Astrocyte of the cerebellum (primary cell): ENCODE results near the gene GGCX.

Source experiments
- DNase-seq: peaks from one replicate; pipeline ENCODE4 v3.0.0-alpha.2; 2011; ENCODE audit warnings: low read depth
- H3K4me3 ChIP-seq: 2 replicates; pipeline ENCODE4 v1.5.1; 2011; ENCODE audit warnings: mild to moderate bottlenecking, low read depth, low read length, moderate library complexity
- CTCF ChIP-seq: IDR thresholded peaks from 2 replicates; pipeline ENCODE4 v1.5.1; 2012; ENCODE audit warnings: low read length, low read depth, moderate library complexity, mild to moderate bottlenecking; ENCODE audit errors: missing control alignments
- in situ Hi-C: cut with HindIII; loops from 2 replicates; pipeline ENCODE4 v1.10.0; 2017; ENCODE audit warnings: low sequenced_read_pairs

Gene GGCX

DNA sequence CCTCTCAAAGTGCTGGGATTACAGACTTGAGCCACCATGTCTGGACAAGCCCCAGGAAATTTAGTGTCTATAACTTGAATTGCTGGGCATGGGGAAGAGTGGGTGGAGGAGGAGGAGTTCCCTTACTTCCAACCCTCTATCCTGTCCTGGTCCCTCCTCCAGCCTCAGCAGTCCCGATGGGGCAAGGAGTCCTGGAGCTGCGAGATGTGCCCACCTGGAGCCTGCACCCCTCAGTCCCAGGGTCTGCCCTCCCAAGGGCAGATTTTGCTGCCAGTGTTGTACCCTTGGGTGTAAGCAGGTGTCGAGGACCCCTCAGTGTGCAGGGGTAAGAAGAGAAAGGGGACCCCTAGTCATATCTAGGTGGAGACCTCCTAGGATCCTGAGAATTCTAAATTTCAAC lies 18.9 kb upstream of the GGCX start:
- no peak for TF ChIP-seq CTCF
- DNase-seq, result no peak
- H3K4me3 ChIP-seq, result no peak overlapping the region
- in situ Hi-C loops, result no loop called here

DNA sequence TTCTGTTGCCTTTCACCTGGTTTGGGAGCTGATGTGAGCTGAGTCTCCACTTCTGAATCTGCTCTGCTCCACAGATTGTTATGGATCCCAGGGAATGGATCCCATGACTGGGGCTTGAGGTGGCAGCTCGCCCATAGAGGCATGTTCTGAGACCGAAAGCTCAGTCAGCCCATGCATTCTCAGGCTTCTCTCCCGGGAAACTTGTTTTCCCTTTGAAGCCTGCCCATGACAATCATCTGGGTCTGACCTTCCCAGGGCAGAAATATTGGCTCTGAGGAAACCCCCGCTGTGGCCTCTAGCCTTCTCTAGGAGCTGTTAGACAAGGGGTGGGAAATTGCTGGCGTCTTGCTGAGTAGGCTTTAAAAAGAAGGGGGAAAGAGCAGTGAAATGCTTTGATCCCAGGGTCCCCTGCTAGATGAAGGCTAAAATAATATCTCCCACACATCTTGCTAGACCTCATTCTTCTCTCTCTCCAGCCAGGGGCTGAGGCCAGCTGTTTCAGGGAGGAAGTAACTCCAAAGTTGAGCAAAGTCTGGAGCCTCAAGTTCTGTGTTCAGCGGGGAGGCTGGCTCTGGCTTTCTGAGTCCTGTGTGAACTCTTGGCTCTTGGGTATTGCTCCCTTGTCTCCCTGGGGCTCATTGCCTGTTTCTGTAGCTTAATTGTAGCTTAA lies 18.1 kb upstream of the GGCX start:
- DNase-seq, result no peak
- H3K4me3 ChIP-seq, result no peak overlapping the region
- TF ChIP-seq CTCF, result no peak

GRCh38 chr2:85578243-85579180 lies 17.2 kb upstream of the GGCX start:
- no peak for TF ChIP-seq CTCF
- H3K4me3 ChIP-seq, result no peak overlapping the region
- DNase-seq, result no peak
- in situ Hi-C loops, result no loop called here

More for the DNA sequence above, 18.1 kb upstream of the GGCX start:
- in situ Hi-C loops, result no loop called here

- no peak for DNase-seq
- in situ Hi-C loops, result no loop called here
- no peak within 1 kb of the TSS for H3K4me3 ChIP-seq
- TF ChIP-seq CTCF, result no peak
These were observed 16.3 kb upstream of the GGCX start, which contains the start of gene VAMP8 for GRCh38 chr2:85577386-85578242. Gene VAMP8 (plus strand): TSS chr2:85577586. CDS start chr2:85577647, 61 bp downstream.

GRCh38 chr2:85577063-85577385 lies 15.7 kb upstream of the GGCX start:
- H3K4me3 ChIP-seq, result no peak overlapping the region
- no peak for DNase-seq
- in situ Hi-C loops, result no loop called here
- no peak for TF ChIP-seq CTCF

DNA sequence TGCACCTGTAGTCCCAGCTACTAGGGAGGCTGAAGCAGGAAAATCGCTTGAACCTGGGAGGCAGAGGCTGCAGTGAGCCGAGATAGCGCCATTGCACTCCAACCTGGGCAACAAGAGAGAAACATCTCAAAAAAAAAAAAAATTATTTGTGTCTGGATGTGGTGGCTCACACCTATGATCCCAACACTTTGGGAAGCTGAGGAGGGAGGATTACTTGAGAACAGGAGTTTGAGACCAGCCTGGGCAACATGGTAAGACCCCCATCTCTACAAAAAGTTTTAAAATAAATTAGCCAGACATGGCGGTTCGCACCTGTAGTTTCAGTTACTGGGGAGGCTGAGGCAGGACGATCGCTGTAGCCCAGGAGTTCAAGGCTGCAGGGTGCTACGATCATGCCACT lies 14.4 kb upstream of the GGCX start:
- DNase-seq, result no peak
- TF ChIP-seq CTCF, result no peak
- no peak overlapping the region for H3K4me3 ChIP-seq
- in situ Hi-C loops, result no loop called here
